Small intestine (tissue), 7 donors: ENCODE measurements around the gene FOSL1. TPM values are rescaled to one million over a fixed set of nuclear protein-coding genes. Genes with fewer than 3 reads are reported as not detected.
A peak's percentile ranks its signal among the peaks of the same experiment; 100 is the strongest.

Experiments
- DNase-seq, 2 donors: peaks; one replicate each; pipeline versions ENCODE4 v3.0.0 to v3.0.0-alpha.2; 2013
- FAIRE-seq: peaks from 2 replicates; lab custom pipeline; 2012; peaks lifted over from hg19 to GRCh38; lab: Jason Lieb, UNC
- H3K27ac ChIP-seq, 3 donors: one replicate each; pipeline ENCODE4 v1.5.1; 2013; ENCODE audit warnings: low read length in 2 of 3, mild to moderate bottlenecking in 2 of 3, control low read depth in 1 of 3, inconsistent platforms in 1 of 3, low read depth in 1 of 3, moderate library complexity in 1 of 3
- H3K27me3 ChIP-seq, 3 donors: one replicate each; pipeline ENCODE4 v1.6.1; 2013; ENCODE audit warnings: low read length in 3 of 3, inconsistent platforms in 1 of 3; ENCODE audit not compliant: control insufficient read depth in 3 of 3, insufficient read depth in 3 of 3
- H3K36me3 ChIP-seq, 3 donors: one replicate each; pipeline ENCODE4 v1.6.1; 2013; ENCODE audit warnings: low read length in 3 of 3, inconsistent platforms in 1 of 3, low read depth in 1 of 3, mild to moderate bottlenecking in 1 of 3, moderate library complexity in 1 of 3; ENCODE audit not compliant: control insufficient read depth in 3 of 3, insufficient read depth in 2 of 3
- H3K4me1 ChIP-seq, 3 donors: one replicate each; pipeline ENCODE4 v1.6.1; 2013; ENCODE audit warnings: low read length in 2 of 3, inconsistent platforms in 1 of 3, low read depth in 1 of 3, mild to moderate bottlenecking in 1 of 3, moderate library complexity in 1 of 3; ENCODE audit not compliant: control insufficient read depth in 3 of 3, insufficient read depth in 2 of 3
- H3K4me3 ChIP-seq, 3 donors: one replicate each; pipeline ENCODE4 v1.5.1; 2013; ENCODE audit warnings: low read length in 3 of 3, control low read depth in 1 of 3, inconsistent platforms in 1 of 3, low read depth in 1 of 3, mild to moderate bottlenecking in 1 of 3, moderate library complexity in 1 of 3
- H3K9me3 ChIP-seq, 2 donors: one replicate each; pipeline ENCODE4 v1.6.1; 2013; ENCODE audit warnings: low read depth in 1 of 2, low read length in 1 of 2; ENCODE audit not compliant: control insufficient read depth in 2 of 2, insufficient read depth in 1 of 2
- WGBS, 3 donors: extraction: QIAGEN DNeasy Blood & Tissue Kit; methylation state at CpG; one replicate each; pipeline ENCODE4 v1.1.7; 2013; 5-methylcytosine and 5-hydroxymethylcytosine counted together
- polyA plus RNA-seq, 4 donors: library from polyadenylated mRNA; stranded (reverse) in 3 of 4; unstranded in 1 of 4; fragments of 200-250 nt in 3 of 4; fragments of 120-200 nt in 1 of 4; gene quantifications; one replicate each; pipeline versions ENCODE4 v1.2.1 to v1.2.3, GENCODE V29; 2013
- donor health status: healthy with polysubstance abuse.
- donor health status: control.
- donor health status: control.
- donor health status: Bipolar disorder and iron deficiency.
- donor health status: healthy.

The FOSL1 gene
- polyA plus RNA-seq, 4 donors: 0.04 to 5.2 (median 1.9) TPM

- H3K9me3 ChIP-seq: no peaks in the 10 kb centered on the region
- 20 to 24% (median 23%) methylated on average over 14 of the region's 14 CpGs for WGBS, 3 donors
- peaks cover 0 to 6% (median 0%) of the 10 kb centered on the region in 3 donors for H3K36me3 ChIP-seq
- H3K27ac ChIP-seq: no peak overlapping the region
- peaks cover 0 to 8% (median 2%) of the 10 kb centered on the region in 3 donors for H3K4me1 ChIP-seq
- H3K4me3 ChIP-seq: no peak overlapping the region
- FAIRE-seq (no peak), DNase-seq (peak in 1 of 2 donors; percentile 42)
- H3K27me3 ChIP-seq: peaks cover 0 to 26% (median 0%) of the 10 kb centered on the region in 3 donors
Measured at GRCh38 chr11:65911682-65912568, 11.7 kb upstream of the FOSL1 start.

GRCh38 chr11:65907878-65908277 lies 7.7 kb upstream of the FOSL1 start:
- FAIRE-seq (no peak), DNase-seq (no peak)
- Histone ChIP-seq H3K36me3 (no peaks in the 10 kb centered on the region), H3K27ac (no peak overlapping the region), H3K27me3 (peaks cover 0 to 41% (median 0%) of the 10 kb centered on the region in 3 donors), H3K9me3 (no peaks in the 10 kb centered on the region), H3K4me3 (no peak overlapping the region), H3K4me1 (peaks cover 0 to 2% (median 0%) of the 10 kb centered on the region in 3 donors)
- WGBS, 3 donors: 82 to 95% (median 90%) methylated on average over 6 of the region's 6 CpGs

GRCh38 chr11:65906602-65907001 lies 6.4 kb upstream of the FOSL1 start:
- 75 to 81% (median 79%) methylated on average over 5 of the region's 5 CpGs for WGBS, 3 donors
- DNase-seq (no peak), FAIRE-seq (no peak)
- no peak overlapping the region for H3K4me3 ChIP-seq
- H3K9me3 ChIP-seq: no peaks in the 10 kb centered on the region
- H3K36me3 ChIP-seq: no peaks in the 10 kb centered on the region
- no peak overlapping the region for H3K27ac ChIP-seq
- no peaks in the 10 kb centered on the region for H3K4me1 ChIP-seq
- peaks cover 0 to 51% (median 0%) of the 10 kb centered on the region in 3 donors for H3K27me3 ChIP-seq

GRCh38 chr11:65903715-65904114 lies 3.5 kb upstream of the FOSL1 start:
- DNase-seq: no peak
- H3K9me3 ChIP-seq: no peaks in the 10 kb centered on the region
- no peak for FAIRE-seq
- H3K27me3 ChIP-seq: peaks cover 0 to 61% (median 0%) of the 10 kb centered on the region in 3 donors
- H3K36me3 ChIP-seq: no peaks in the 10 kb centered on the region
- no peak overlapping the region for H3K4me3 ChIP-seq
- 19 to 60% (median 52%) methylated on average over 8 of the region's 8 CpGs for WGBS, 3 donors
- H3K27ac ChIP-seq: no peak overlapping the region
- H3K4me1 ChIP-seq: peaks cover 0 to 17% (median 4%) of the 10 kb centered on the region in 3 donors

GRCh38 chr11:65903068-65903481 lies 2.9 kb upstream of the FOSL1 start:
- 13 to 29% (median 22%) methylated on average over 5 of the region's 5 CpGs for WGBS, 3 donors
- no peak for FAIRE-seq

GRCh38 chr11:65900899-65901180 lies 652 bp upstream of the FOSL1 start:
- no peak for FAIRE-seq
- Histone ChIP-seq H3K36me3 (no peaks in the 10 kb centered on the region), H3K27me3 (peaks cover 0 to 71% (median 0%) of the 10 kb centered on the region in 3 donors), H3K9me3 (no peaks in the 10 kb centered on the region), H3K4me1 (peaks cover 0 to 17% (median 4%) of the 10 kb centered on the region in 3 donors), H3K27ac (peak overlapping the region in 1 of 3 donors; percentile 16), H3K4me3 (no peak overlapping the region)
- WGBS, 3 donors: 50 to 66% (median 58%) methylated on average over 11 of the region's 11 CpGs
- no peak for DNase-seq

More at GRCh38 chr11:65903068-65903481, 2.9 kb upstream of the FOSL1 start:
- Histone ChIP-seq H3K27me3 (peaks cover 0 to 66% (median 0%) of the 10 kb centered on the region in 3 donors), H3K27ac (no peak overlapping the region), H3K9me3 (no peaks in the 10 kb centered on the region), H3K4me1 (peaks cover 0 to 17% (median 4%) of the 10 kb centered on the region in 3 donors), H3K36me3 (no peaks in the 10 kb centered on the region), H3K4me3 (no peak overlapping the region)
- no peak for DNase-seq

- Histone ChIP-seq H3K4me1 (peaks cover 0 to 17% (median 4%) of the 10 kb centered on the region in 3 donors), H3K27me3 (peaks cover 0 to 76% (median 0%) of the 10 kb centered on the region in 3 donors), H3K4me3 (peak overlapping the region in 2 of 3 donors; percentile 48 to 58), H3K27ac (peak overlapping the region in 1 of 3 donors; percentile 88), H3K36me3 (no peaks in the 10 kb centered on the region), H3K9me3 (no peaks in the 10 kb centered on the region)
- DNase-seq (peak; percentile 72 to 78), FAIRE-seq (no peak)
- WGBS, 3 donors: 1 to 2% (median 1%) methylated on average over 46 to 78 of the region's 78 CpGs
Measured at GRCh38 chr11:65899356-65900124, 648 bp downstream of the FOSL1 start.

GRCh38 chr11:65898656-65899355 lies 1.4 kb downstream of the FOSL1 start:
- Histone ChIP-seq H3K36me3 (no peaks in the 10 kb centered on the region), H3K4me1 (peaks cover 0 to 17% (median 4%) of the 10 kb centered on the region in 3 donors), H3K4me3 (peak overlapping the region in 2 of 3 donors; percentile 20 to 58), H3K27ac (peak overlapping the region in 1 of 3 donors; percentile 69), H3K9me3 (no peaks in the 10 kb centered on the region), H3K27me3 (peaks cover 0 to 76% (median 0%) of the 10 kb centered on the region in 3 donors)
- DNase-seq: no peak
- no peak for FAIRE-seq
- WGBS, 3 donors: 25 to 40% (median 38%) methylated on average over 15 to 28 of the region's 28 CpGs
